IPS-NIHi7 (cell line): ENCODE data around the gene FLT3.
A peak's percentile ranks its signal among the peaks of the same experiment; 100 is the strongest.
"Not testable (repeated sequence)": the region's sequence is repeated elsewhere in the genome, so short reads cannot be mapped to it uniquely, and the experiment has no call there.

ENCODE experiments used
- DNase-seq: peaks from one replicate; pipeline ENCODE4 v3.0.0; 2012; ENCODE audit warnings: mixed read lengths; ENCODE audit errors: extremely low spot score

Gene FLT3

GRCh38 chr13:27972478-27972820, 127.9 kb downstream of the FLT3 start:
- no peak for DNase-seq

- DNase-seq: no peak
Observed at GRCh38 chr13:27971776-27972477, 128.4 kb downstream of the FLT3 start.

- peak; percentile 63 for DNase-seq
Observed at GRCh38 chr13:27971236-27971645, 129.1 kb downstream of the FLT3 start.

GRCh38 chr13:27970382-27971235, 129.8 kb downstream of the FLT3 start:
- no peak for DNase-seq

- DNase-seq: no peak
Observed at GRCh38 chr13:27969866-27970229, 130.5 kb downstream of the FLT3 start.

GRCh38 chr13:27969082-27969865, 131.1 kb downstream of the FLT3 start, which contains the start of gene CDX2:
CDX2 (minus strand) TSS chr13:27969315; CDS start chr13:27969006, 309 bp downstream.
- peak; percentile 38 for DNase-seq

- DNase-seq: no peak
Observed at GRCh38 chr13:27968316-27969081, 131.9 kb downstream of the FLT3 start.

GRCh38 chr13:27967736-27968315, 132.6 kb downstream of the FLT3 start:
- no peak for DNase-seq

- no peak for DNase-seq
Observed at GRCh38 chr13:27967203-27967735, 133.1 kb downstream of the FLT3 start.

GRCh38 chr13:27966641-27967202, 133.7 kb downstream of the FLT3 start:
- peak; percentile 52 for DNase-seq

- peak; percentile 66 for DNase-seq
Observed at GRCh38 chr13:27965740-27966640, 134.4 kb downstream of the FLT3 start.

- DNase-seq: no peak
Observed at GRCh38 chr13:27965343-27965739, 135.0 kb downstream of the FLT3 start.

- no peak for DNase-seq
Observed at GRCh38 chr13:27964741-27965323, 135.5 kb downstream of the FLT3 start.

GRCh38 chr13:27964206-27964605, 136.2 kb downstream of the FLT3 start:
- not testable (repeated sequence) for DNase-seq

GRCh38 chr13:27963491-27963890, 136.9 kb downstream of the FLT3 start:
- DNase-seq: no peak

- DNase-seq: no peak
Observed at GRCh38 chr13:27962982-27963381, 137.4 kb downstream of the FLT3 start.

- no peak for DNase-seq
Observed at GRCh38 chr13:27962128-27962841, 138.1 kb downstream of the FLT3 start.
